ENCODE measurements around the gene WASF1. TPM values are rescaled to one million over a fixed set of nuclear protein-coding genes. Genes with fewer than 3 reads are reported as not detected.

Gene WASF1
- total and polyA plus RNA-seq, 12 donors = 0.43 to 3.1 (median 0.99) TPM

GRCh38 chr6:110101885-110102284, 77.6 kb downstream of the WASF1 start:
- no peak for ATAC-seq
- TF ChIP-seq CTCF (IDR thresholded peaks at IDR 0.05) = no peak
- Histone ChIP-seq H3K4me1 (peaks cover 0 to 26% (median 9%) of the 10 kb centered on the region in 9 donors), H3K4me3 (no peak overlapping the region), H3K9me3 (no peaks in the 10 kb centered on the region), H3K36me3 (peaks cover 0 to 6% (median 0%) of the 10 kb centered on the region in 9 donors), H3K27me3 (no peaks in the 10 kb centered on the region), H3K27ac (no peak overlapping the region)
- 55 to 57% methylated on average over 1 of the region's 1 CpG for WGBS, 2 donors
- DNase-seq = no peak
- intact Hi-C loops (cut with DNase I) = no loop called here

- Histone ChIP-seq H3K4me1 (peaks cover 0 to 47% (median 18%) of the 10 kb centered on the region in 9 donors), H3K27ac (no peak overlapping the region), H3K9me3 (no peaks in the 10 kb centered on the region), H3K4me3 (no peak overlapping the region), H3K36me3 (peaks cover 0 to 6% (median 0%) of the 10 kb centered on the region in 9 donors), H3K27me3 (no peaks in the 10 kb centered on the region)
- peak in 1 of 8 donors; percentile 73 for ATAC-seq
- no peak for DNase-seq
- intact Hi-C loops (cut with DNase I) = no loop called here
- no peak for TF ChIP-seq CTCF (IDR thresholded peaks at IDR 0.05)
- WGBS, 2 donors = 59 to 66% methylated on average over 7 of the region's 7 CpGs
Measured at GRCh38 chr6:110098511-110099116, 80.9 kb downstream of the WASF1 start.

- WGBS, 2 donors = 41 to 48% methylated on average over 3 of the region's 3 CpGs
- Histone ChIP-seq H3K27ac (peak overlapping the region in 6 of 10 donors; percentile 18 to 73 (median 36)), H3K4me1 (peaks cover 0 to 47% (median 18%) of the 10 kb centered on the region in 9 donors), H3K9me3 (no peaks in the 10 kb centered on the region), H3K27me3 (no peaks in the 10 kb centered on the region), H3K4me3 (no peak overlapping the region), H3K36me3 (peaks cover 0 to 6% (median 0%) of the 10 kb centered on the region in 9 donors)
- intact Hi-C loops (cut with DNase I) = no loop called here
- TF ChIP-seq CTCF (IDR thresholded peaks at IDR 0.05) = no peak
- DNase-seq = no peak
- no peak for ATAC-seq
Measured at GRCh38 chr6:110097443-110097842, 82.0 kb downstream of the WASF1 start.

GRCh38 chr6:110095935-110096334, 83.5 kb downstream of the WASF1 start:
- 96 to 98% methylated on average over 1 of the region's 1 CpG for WGBS, 2 donors
- intact Hi-C loops (cut with DNase I) = no loop called here
- no peak for ATAC-seq
- peak overlapping the region in 2 of 10 donors; percentile 58 to 73 for H3K27ac ChIP-seq
- H3K4me3 ChIP-seq = no peak overlapping the region
- DNase-seq = no peak
- no peak for TF ChIP-seq CTCF (IDR thresholded peaks at IDR 0.05)
- no peaks in the 10 kb centered on the region for H3K36me3 ChIP-seq
- H3K27me3 ChIP-seq = no peaks in the 10 kb centered on the region
- H3K4me1 ChIP-seq = peaks cover 0 to 47% (median 18%) of the 10 kb centered on the region in 9 donors
- no peaks in the 10 kb centered on the region for H3K9me3 ChIP-seq

Data from heart right ventricle (tissue), 16 donors.